Muscle layer of duodenum (tissue), 2 donors: ENCODE results near the gene IGFBP6.
A peak's percentile ranks its signal among the peaks of the same experiment; 100 is the strongest.

Experiments used
- H3K27ac ChIP-seq: one replicate; pipeline ENCODE4 v1.7.0; 2013; ENCODE audit warnings: mild to moderate bottlenecking, low read length
- H3K27me3 ChIP-seq: one replicate; pipeline ENCODE4 v1.7.0; 2013; ENCODE audit warnings: low read depth, mild to moderate bottlenecking, control low read depth, low read length
- H3K36me3 ChIP-seq, 2 donors: one replicate each; pipeline ENCODE4 v1.7.0; 2013; ENCODE audit warnings: low read length in 2 of 2, control low read depth in 1 of 2, mild to moderate bottlenecking in 1 of 2; ENCODE audit not compliant: insufficient read depth in 2 of 2, control insufficient read depth in 1 of 2
- H3K4me1 ChIP-seq, 2 donors: one replicate each; pipeline ENCODE4 v1.7.0; 2013; ENCODE audit warnings: low read length in 2 of 2, mild to moderate bottlenecking in 2 of 2, control low read depth in 1 of 2, moderate library complexity in 1 of 2; ENCODE audit not compliant: insufficient read depth in 2 of 2, control insufficient read depth in 1 of 2
- H3K4me3 ChIP-seq, 2 donors: one replicate each; pipeline ENCODE4 v1.7.0; 2013; ENCODE audit warnings: low read length in 2 of 2, low read depth in 1 of 2, mild to moderate bottlenecking in 1 of 2
- H3K9me3 ChIP-seq, 2 donors: one replicate each; pipeline ENCODE4 v1.7.0; 2013; ENCODE audit warnings: low read length in 2 of 2, control low read depth in 1 of 2, mild to moderate bottlenecking in 1 of 2; ENCODE audit not compliant: control insufficient read depth in 1 of 2
- donor health status: healthy.

The IGFBP6 gene

GRCh38 chr12:53097564-53098353 lies at the start of gene IGFBP6:
TSS of gene IGFBP6 (plus strand) at chr12:53097667. CDS start at chr12:53097718, 51 bp downstream.
- H3K9me3 ChIP-seq, result no peaks in the 10 kb centered on the region
- H3K4me3 ChIP-seq, result peak within 1 kb of the TSS; percentile 59 to 75
- no peaks in the 10 kb centered on the region for H3K27me3 ChIP-seq
- peaks cover 0 to 5% of the 10 kb centered on the region in 2 donors for H3K36me3 ChIP-seq
- peak within 1 kb of the TSS; percentile 76 for H3K27ac ChIP-seq
- H3K4me1 ChIP-seq, result peaks cover 9 to 26% of the 10 kb centered on the region in 2 donors

- H3K9me3 ChIP-seq, result no peaks in the 10 kb centered on the region
- H3K4me1 ChIP-seq, result peaks cover 48 to 71% of the 10 kb centered on the region in 2 donors
- H3K27me3 ChIP-seq, result no peaks in the 10 kb centered on the region
- peak overlapping the region; percentile 95 for H3K27ac ChIP-seq
- H3K4me3 ChIP-seq, result peak overlapping the region; percentile 50 to 61
- peaks cover 3 to 4% of the 10 kb centered on the region in 2 donors for H3K36me3 ChIP-seq
Measured at GRCh38 chr12:53048033-53048779, 49.3 kb upstream of the IGFBP6 start.

GRCh38 chr12:53048780-53049401 lies 48.6 kb upstream of the IGFBP6 start:
- Histone ChIP-seq H3K27me3 (no peaks in the 10 kb centered on the region), H3K9me3 (no peaks in the 10 kb centered on the region), H3K27ac (peak overlapping the region; percentile 95), H3K4me1 (peaks cover 54 to 76% of the 10 kb centered on the region in 2 donors), H3K36me3 (peaks cover 3 to 4% of the 10 kb centered on the region in 2 donors), H3K4me3 (peak overlapping the region; percentile 61 to 76)

GRCh38 chr12:53049571-53050318 lies 47.7 kb upstream of the IGFBP6 start, which contains the start of gene TNS2:
TSS of gene TNS2 (plus strand) at chr12:53050065. CDS start at chr12:53050186, 121 bp downstream.
- H3K9me3 ChIP-seq, result no peaks in the 10 kb centered on the region
- H3K36me3 ChIP-seq, result peaks cover 3 to 4% of the 10 kb centered on the region in 2 donors
- H3K27me3 ChIP-seq, result no peaks in the 10 kb centered on the region
- H3K4me1 ChIP-seq, result peaks cover 46 to 72% of the 10 kb centered on the region in 2 donors
- peak within 1 kb of the TSS; percentile 95 for H3K27ac ChIP-seq
- H3K4me3 ChIP-seq, result peak within 1 kb of the TSS; percentile 61 to 76

GRCh38 chr12:53050426-53051057 lies 46.9 kb upstream of the IGFBP6 start:
- no peaks in the 10 kb centered on the region for H3K9me3 ChIP-seq
- H3K36me3 ChIP-seq, result peaks cover 3 to 4% of the 10 kb centered on the region in 2 donors
- H3K4me1 ChIP-seq, result peaks cover 43 to 76% of the 10 kb centered on the region in 2 donors
- H3K4me3 ChIP-seq, result peak overlapping the region; percentile 61 to 76
- H3K27me3 ChIP-seq, result no peaks in the 10 kb centered on the region
- H3K27ac ChIP-seq, result peak overlapping the region; percentile 95

- Histone ChIP-seq H3K27me3 (no peaks in the 10 kb centered on the region), H3K4me3 (peak overlapping the region; percentile 61 to 76), H3K9me3 (no peaks in the 10 kb centered on the region), H3K27ac (peak overlapping the region; percentile 95), H3K36me3 (peaks cover 3 to 4% of the 10 kb centered on the region in 2 donors), H3K4me1 (peaks cover 38 to 70% of the 10 kb centered on the region in 2 donors)
Measured at GRCh38 chr12:53051058-53051880, 46.2 kb upstream of the IGFBP6 start.

GRCh38 chr12:53051881-53052412 lies 45.5 kb upstream of the IGFBP6 start:
- Histone ChIP-seq H3K4me1 (peaks cover 38 to 70% of the 10 kb centered on the region in 2 donors), H3K4me3 (peak overlapping the region; percentile 61 to 76), H3K36me3 (peaks cover 3 to 4% of the 10 kb centered on the region in 2 donors), H3K27ac (peak overlapping the region; percentile 95), H3K9me3 (no peaks in the 10 kb centered on the region), H3K27me3 (no peaks in the 10 kb centered on the region)

- Histone ChIP-seq H3K4me3 (peak overlapping the region; percentile 54 to 70), H3K9me3 (no peaks in the 10 kb centered on the region), H3K36me3 (peaks cover 6 to 8% of the 10 kb centered on the region in 2 donors), H3K27ac (peak overlapping the region; percentile 95), H3K27me3 (no peaks in the 10 kb centered on the region), H3K4me1 (peaks cover 38 to 70% of the 10 kb centered on the region in 2 donors)
Measured at GRCh38 chr12:53052419-53053217, 44.8 kb upstream of the IGFBP6 start.
